ENCODE results near the gene SBK1.

DNA sequence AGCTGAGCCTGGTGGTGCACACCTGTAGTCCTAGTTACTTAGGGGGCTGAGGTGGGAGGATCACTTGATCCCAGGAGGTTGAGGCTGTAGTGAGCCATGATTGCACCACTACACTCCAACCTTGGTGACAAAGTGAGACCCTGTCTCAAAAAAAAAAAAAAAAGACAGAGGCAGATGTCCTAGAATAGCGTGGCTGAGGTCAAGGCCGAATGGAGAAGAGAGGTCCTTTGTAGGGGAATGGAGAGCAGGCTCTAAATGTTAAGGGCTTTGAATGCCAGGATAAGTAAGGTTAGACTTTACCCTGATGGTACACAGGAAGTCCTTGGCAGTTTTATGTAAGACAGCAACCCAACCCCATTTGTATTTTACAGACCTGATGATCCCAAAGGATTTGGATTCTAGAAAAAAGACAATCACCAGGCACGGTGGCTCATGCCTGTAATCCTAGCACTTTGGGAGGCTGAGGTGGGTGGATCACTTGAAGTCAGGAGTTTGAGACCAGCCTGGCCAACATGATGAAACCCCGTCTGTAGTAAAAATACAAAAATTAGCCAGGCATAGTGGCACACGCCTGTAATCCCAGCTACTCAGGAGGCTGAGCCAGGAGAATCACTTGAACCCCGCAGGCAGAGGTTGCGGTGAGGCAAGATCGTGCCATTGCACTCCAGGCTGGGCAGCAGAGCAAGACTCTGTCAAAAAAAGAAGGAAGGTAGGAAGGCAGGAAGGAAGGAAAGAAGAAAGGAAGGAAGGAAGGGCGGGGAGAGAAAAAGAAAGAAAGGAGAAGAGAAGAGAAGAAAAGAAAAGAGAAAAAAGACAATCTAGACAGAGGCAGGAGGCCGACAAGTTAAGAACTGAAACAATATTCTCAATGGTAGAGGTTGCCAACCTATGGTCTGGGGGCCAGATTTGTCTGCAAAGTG lies 2.1 kb upstream of the SBK1 start:
- TF ChIP-seq, protein P1, sequence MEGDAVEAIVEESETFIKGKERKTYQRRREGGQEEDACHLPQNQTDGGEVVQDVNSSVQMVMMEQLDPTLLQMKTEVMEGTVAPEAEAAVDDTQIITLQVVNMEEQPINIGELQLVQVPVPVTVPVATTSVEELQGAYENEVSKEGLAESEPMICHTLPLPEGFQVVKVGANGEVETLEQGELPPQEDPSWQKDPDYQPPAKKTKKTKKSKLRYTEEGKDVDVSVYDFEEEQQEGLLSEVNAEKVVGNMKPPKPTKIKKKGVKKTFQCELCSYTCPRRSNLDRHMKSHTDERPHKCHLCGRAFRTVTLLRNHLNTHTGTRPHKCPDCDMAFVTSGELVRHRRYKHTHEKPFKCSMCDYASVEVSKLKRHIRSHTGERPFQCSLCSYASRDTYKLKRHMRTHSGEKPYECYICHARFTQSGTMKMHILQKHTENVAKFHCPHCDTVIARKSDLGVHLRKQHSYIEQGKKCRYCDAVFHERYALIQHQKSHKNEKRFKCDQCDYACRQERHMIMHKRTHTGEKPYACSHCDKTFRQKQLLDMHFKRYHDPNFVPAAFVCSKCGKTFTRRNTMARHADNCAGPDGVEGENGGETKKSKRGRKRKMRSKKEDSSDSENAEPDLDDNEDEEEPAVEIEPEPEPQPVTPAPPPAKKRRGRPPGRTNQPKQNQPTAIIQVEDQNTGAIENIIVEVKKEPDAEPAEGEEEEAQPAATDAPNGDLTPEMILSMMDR (IDR thresholded peaks at IDR 0.05) = no peak
- TF ChIP-seq POLR2A (IDR thresholded peaks at IDR 0.05) = no peak
